ENCODE data around the gene RUFY1. TPM values are rescaled to one million over a fixed set of nuclear protein-coding genes. Genes with fewer than 3 reads are reported as not detected.

The RUFY1 gene
- total and polyA plus RNA-seq, 2 of the 13 experiments (the other 11 are each of a cell fraction or from before 2014, with no cell fraction given), result 19.9 to 31.9 TPM

- 0 out of 2 replicates have a peak, but pooled peaks have one; percentile 61 for TF ChIP-seq ZNF570 (CRISPR knock-in tag; IDR thresholded peaks at IDR 0.05; ENCODE audit: borderline replicate concordance)
- no peak for TF ChIP-seq SNRNP70 (IDR thresholded peaks at IDR 0.05; ENCODE audit: low read depth, low read length)
- peak; percentile 88 for TF ChIP-seq PHF21A (CRISPR knock-in tag; IDR thresholded peaks at IDR 0.05)
- TF ChIP-seq ZFP41 (CRISPR knock-in tag; IDR thresholded peaks at IDR 0.05; ENCODE audit: borderline replicate concordance), result 0 out of 2 replicates have a peak, but pooled peaks have one; percentile 26
- TF ChIP-seq ZNF563 (CRISPR knock-in tag; IDR thresholded peaks at IDR 0.05), result peak; percentile 87
- peak; percentile 17; the same call in 1 of the 2 replicates for TF ChIP-seq SALL1 (CRISPR knock-in tag; IDR thresholded peaks at IDR 0.05)
- no peak for TF ChIP-seq HCFC1 (IDR thresholded peaks at IDR 0.05; ENCODE audit: low read depth, low read length)
- 0 out of 2 replicates have a peak, but pooled peaks have one; percentile 50 for TF ChIP-seq ZMYM2 (CRISPR knock-in tag; IDR thresholded peaks at IDR 0.05)
- TF ChIP-seq HMG20A (CRISPR knock-in tag; IDR thresholded peaks at IDR 0.05; ENCODE audit: borderline replicate concordance), result no peak
- peak; percentile 81 for TF ChIP-seq MAX (IDR thresholded peaks at IDR 0.05)
- TF ChIP-seq BHLHE40 (IDR thresholded peaks at IDR 0.05; ENCODE audit: low read length), result no peak
- no peak for TF ChIP-seq MNT (IDR thresholded peaks at IDR 0.05)
- 0 out of 2 replicates have a peak, but pooled peaks have one; percentile 76 for TF ChIP-seq ZNF546 (CRISPR knock-in tag; conservative IDR thresholded peaks at IDR 0.05)
- no peak; the same call in 1 of the 2 replicates for TF ChIP-seq ZBTB34 (CRISPR knock-in tag; IDR thresholded peaks at IDR 0.05)
- TF ChIP-seq ZNF451 (CRISPR knock-in tag; IDR thresholded peaks at IDR 0.05), result peak; percentile 64; the same call in 1 of the 2 replicates
- no peak for TF ChIP-seq ZNF326 (CRISPR knock-in tag; IDR thresholded peaks at IDR 0.05; ENCODE audit: borderline replicate concordance)
- TF ChIP-seq DDIT3 (CRISPR knock-in tag; IDR thresholded peaks at IDR 0.05), result no peak
- TF ChIP-seq ZNF160 (CRISPR knock-in tag; IDR thresholded peaks at IDR 0.05), result peak; percentile 79; the same call in 1 of the 2 replicates
- no peak for TF ChIP-seq IRX3 (CRISPR knock-in tag; IDR thresholded peaks at IDR 0.05; ENCODE audit: borderline replicate concordance, low read depth)
- TF ChIP-seq ZNF362 (CRISPR knock-in tag; IDR thresholded peaks at IDR 0.05; ENCODE audit: borderline replicate concordance), result peak; percentile 65; the same call in 1 of the 2 replicates
- TF ChIP-seq XRCC5 (optimal IDR thresholded peaks at IDR 0.05; ENCODE audit: low read length), result no peak
- TF ChIP-seq NFIB (CRISPR knock-in tag; IDR thresholded peaks at IDR 0.05; ENCODE audit: borderline replicate concordance), result 0 out of 2 replicates have a peak, but pooled peaks have one; percentile 27
- peak; percentile 15; the same call in 1 of the 2 replicates for TF ChIP-seq DNMT1 (CRISPR knock-in tag; IDR thresholded peaks at IDR 0.05)
Observed at GRCh38 chr5:179623906-179624741, 73.8 kb downstream of the RUFY1 start (continued).
